H1 (cell line): ENCODE measurements around the gene IFIT5. TPM values are rescaled to one million over a fixed set of nuclear protein-coding genes. Genes with fewer than 3 reads are reported as not detected.

Source experiments
- CTCF ChIA-PET: fragments of 300-600 bp; sonication (Branson Sonifier 250); formaldehyde crosslinking; loops from one replicate; lab custom pipeline; 2021; ENCODE audit not compliant: partially characterized antibody; lab: Charles Lee
- POLR2A ChIA-PET: fragments of 300-600 bp; sonication (Branson Sonifier 250); formaldehyde crosslinking; loops from one replicate; lab custom pipeline; 2021; ENCODE audit warnings: inconsistent platforms; ENCODE audit not compliant: partially characterized antibody; lab: Charles Lee
- DNase-seq, 2 experiments: peaks; one replicate each; pipeline versions ENCODE4 v3.0.0 to v3.0.0-alpha.2; 2010 to 2022; ENCODE audit warnings: low spot score in 2 of 2, low read depth in 1 of 2, mixed read lengths in 1 of 2
- FAIRE-seq: peaks from 2 replicates; lab custom pipeline; 2011; peaks lifted over from hg19 to GRCh38; lab: Jason Lieb, UNC
- H2AFZ ChIP-seq: 2 replicates; pipeline ENCODE4 v1.8.1; 2012; ENCODE audit warnings: low read length, inconsistent platforms
- H2AK5ac ChIP-seq: 2 replicates; pipeline ENCODE4 v1.6.1; 2013; ENCODE audit warnings: low read depth, low read length
- H2BK120ac ChIP-seq: replicated peaks from 2 replicates; pipeline ENCODE3; 2013; ENCODE audit warnings: low read depth, low read length, inconsistent platforms
- H2BK12ac ChIP-seq: 2 replicates; pipeline ENCODE4 v1.6.1; 2013; ENCODE audit warnings: low read depth, low read length
- H2BK15ac ChIP-seq: 2 replicates; pipeline ENCODE4 v1.6.1; 2013; ENCODE audit warnings: low read length
- H2BK20ac ChIP-seq: 2 replicates; pipeline ENCODE4 v1.6.1; 2013; ENCODE audit warnings: low read length
- H2BK5ac ChIP-seq: 2 replicates; pipeline ENCODE4 v1.6.1; 2013; ENCODE audit warnings: low read depth, low read length
- H3K14ac ChIP-seq: 2 replicates; pipeline ENCODE4 v1.6.1; 2013; ENCODE audit warnings: inconsistent platforms; ENCODE audit not compliant: insufficient read length
- H3K18ac ChIP-seq: 2 replicates; pipeline ENCODE4 v1.6.1; 2013; ENCODE audit warnings: low read length; ENCODE audit errors: extremely low read depth
- H3K23ac ChIP-seq: 2 replicates; pipeline ENCODE4 v1.6.1; 2013; ENCODE audit warnings: inconsistent platforms; ENCODE audit not compliant: insufficient read length
- H3K23me2 ChIP-seq: 2 replicates; pipeline ENCODE4 v1.6.1; 2013; ENCODE audit warnings: low read depth, low read length
- H3K27ac ChIP-seq: 2 replicates; pipeline ENCODE4 v1.6.1; 2011; ENCODE audit warnings: low read depth, low read length, inconsistent platforms
- H3K27me3 ChIP-seq, 4 experiments: replicated peaks in 1 of 4; 1 replicate in 1 of 4; 2 replicates in 3 of 4; pipeline versions ENCODE4 v1.6.1 to v1.8.1; 2011 to 2013; ENCODE audit warnings: low read length in 3 of 4, mild to moderate bottlenecking in 3 of 4, inconsistent platforms in 2 of 4, mixed read lengths in 2 of 4, moderate library complexity in 1 of 4; ENCODE audit not compliant: control insufficient read depth in 3 of 4, insufficient read depth in 3 of 4; ENCODE audit errors: extremely low read depth in 1 of 4
- H3K36me3 ChIP-seq, 4 experiments: 2 replicates each; pipeline versions ENCODE4 v1.6.1 to v1.8.1; 2011 to 2013; ENCODE audit warnings: mild to moderate bottlenecking in 4 of 4, low read length in 3 of 4, moderate library complexity in 2 of 4, control low read depth in 1 of 4, inconsistent platforms in 1 of 4; ENCODE audit not compliant: insufficient read depth in 4 of 4, control insufficient read depth in 2 of 4
- H3K4ac ChIP-seq: replicated peaks from 2 replicates; pipeline ENCODE3; 2013; ENCODE audit warnings: low read length, low read depth, mixed read lengths, inconsistent platforms; ENCODE audit not compliant: insufficient read length
- H3K4me1 ChIP-seq, 4 experiments: replicated peaks in 1 of 4; 1 replicate in 1 of 4; 2 replicates in 3 of 4; pipeline versions ENCODE4 v1.6.1 to v1.8.1; 2011 to 2013; ENCODE audit warnings: low read length in 3 of 4, inconsistent platforms in 2 of 4, mixed read lengths in 1 of 4; ENCODE audit not compliant: insufficient read depth in 4 of 4, control insufficient read depth in 3 of 4
- H3K4me2 ChIP-seq, 2 experiments: 2 replicates each; pipeline versions ENCODE4 v1.6.1 to v1.8.1; 2011 to 2013; ENCODE audit warnings: low read depth in 2 of 2, low read length in 2 of 2, control low read depth in 1 of 2, inconsistent platforms in 1 of 2, mild to moderate bottlenecking in 1 of 2; ENCODE audit not compliant: insufficient read depth in 1 of 2
- H3K4me3 ChIP-seq, 4 experiments: fragments of 200-600, 300-600 bp in 1 of 4; sonication (generic), shearing (Covaris generic), sonication (Bioruptor Twin) in 1 of 4; 2 replicates each; pipeline versions ENCODE4 v1.5.1 to v1.8.1; 2011 to 2016; ENCODE audit warnings: low read length in 4 of 4, low read depth in 3 of 4, control low read depth in 2 of 4, inconsistent platforms in 2 of 4, mild to moderate bottlenecking in 2 of 4, mixed read lengths in 1 of 4, moderate library complexity in 1 of 4; ENCODE audit not compliant: insufficient read depth in 2 of 4; ENCODE audit errors: extremely low read depth in 1 of 4
- H3K56ac ChIP-seq: replicated peaks from 2 replicates; pipeline ENCODE3; 2013; ENCODE audit warnings: low read depth, mild to moderate bottlenecking, mixed read lengths, low read length, inconsistent platforms; ENCODE audit not compliant: insufficient read length
- H3K79me1 ChIP-seq: 2 replicates; pipeline ENCODE4 v1.6.1; 2013; ENCODE audit warnings: low read depth, low read length, control low read depth
- H3K79me2 ChIP-seq, 2 experiments: 2 replicates each; pipeline versions ENCODE4 v1.6.1 to v1.8.1; 2012 to 2013; ENCODE audit warnings: low read length in 2 of 2, mild to moderate bottlenecking in 2 of 2, inconsistent platforms in 1 of 2; ENCODE audit not compliant: insufficient read depth in 2 of 2, control insufficient read depth in 1 of 2
- H3K9ac ChIP-seq, 4 experiments: replicated peaks in 1 of 4; 1 replicate in 1 of 4; 2 replicates in 3 of 4; pipeline versions ENCODE4 v1.6.1 to v1.8.1; 2011 to 2013; ENCODE audit warnings: low read depth in 3 of 4, low read length in 3 of 4, control low read depth in 2 of 4, mild to moderate bottlenecking in 2 of 4, moderate library complexity in 2 of 4, inconsistent platforms in 1 of 4; ENCODE audit errors: extremely low read depth in 1 of 4
- H3K9me3 ChIP-seq, 2 experiments: 2 replicates each; pipeline versions ENCODE4 v1.6.1 to v1.8.1; 2012 to 2013; ENCODE audit warnings: mild to moderate bottlenecking in 2 of 2, moderate library complexity in 2 of 2, control low read depth in 1 of 2, inconsistent platforms in 1 of 2, low read depth in 1 of 2, low read length in 1 of 2, mixed read lengths in 1 of 2; ENCODE audit not compliant: insufficient read depth in 2 of 2
- H4K20me1 ChIP-seq, 2 experiments: replicated peaks in 1 of 2; 2 replicates each; pipeline versions ENCODE3 to v1.8.1; 2011 to 2013; ENCODE audit warnings: inconsistent platforms in 2 of 2, low read length in 2 of 2, mild to moderate bottlenecking in 1 of 2; ENCODE audit not compliant: insufficient read depth in 2 of 2, control insufficient read depth in 1 of 2
- H4K5ac ChIP-seq: 2 replicates; pipeline ENCODE4 v1.6.1; 2013; ENCODE audit warnings: low read length, low read depth, mixed read lengths, inconsistent platforms; ENCODE audit not compliant: insufficient read length
- H4K8ac ChIP-seq: 2 replicates; pipeline ENCODE4 v1.8.0; 2013; ENCODE audit warnings: mild to moderate bottlenecking, moderate library complexity, low read length, inconsistent platforms; ENCODE audit not compliant: insufficient read depth; ENCODE audit errors: extremely low read depth
- H4K91ac ChIP-seq: replicated peaks from 2 replicates; pipeline ENCODE3; 2013; ENCODE audit warnings: low read length, mixed read lengths, inconsistent platforms; ENCODE audit not compliant: insufficient read length
- RAD21 ChIP-seq, 2 experiments: IDR thresholded peaks in 1 of 2; conservative IDR thresholded peaks in 1 of 2; 2 replicates each; pipeline ENCODE4 v1.6.1; 2011; ENCODE audit warnings: low read depth in 2 of 2, low read length in 2 of 2, improper control_type of control experiment in 1 of 2, inconsistent platforms in 1 of 2, mild to moderate bottlenecking in 1 of 2, moderate library complexity in 1 of 2
- SRF ChIP-seq: IDR thresholded peaks from 2 replicates; pipeline ENCODE4 v1.6.1; 2011; ENCODE audit warnings: mild to moderate bottlenecking, low read depth, low read length, moderate library complexity
- WGBS, 2 experiments: shearing (Covaris generic) in 1 of 2; methylation state at CpG; one replicate each; pipeline versions ENCODE4 v1.1.6 to v1.1.7; 2013 to 2015; ENCODE audit warnings: low lambda C conversion rate in 2 of 2, mixed read lengths in 2 of 2, inconsistent platforms in 1 of 2, low coverage in 1 of 2, missing lambda C conversion rate in 1 of 2; ENCODE audit not compliant: insufficient replicate concordance in 2 of 2, insufficient coverage in 1 of 2, insufficient read length in 1 of 2; ENCODE audit errors: extremely low coverage in 1 of 2, missing lambda C conversion rate in 1 of 2; 5-methylcytosine and 5-hydroxymethylcytosine counted together
- polyA plus RNA-seq, 7 experiments: library from polyadenylated mRNA; depleted of rRNA in 3 of 7; stranded (reverse) in 5 of 7; unstranded in 2 of 7; fragments of >200 nt in 5 of 7; fragments of 200-250 nt in 2 of 7; gene quantifications; 1 replicate in 5 of 7; 2 replicates in 1 of 7; 4 replicates in 1 of 7; pipeline versions ENCODE4 v1.2.1 to v1.2.3, GENCODE V29; 2011 to 2013; ENCODE audit warnings: missing spikeins in 2 of 7, mixed read lengths in 2 of 7
- total RNA-seq: library from RNA; stranded (reverse); fragmentation: NEBNext Ultra II Directional; extraction: Animal tissue kit (Norgen Biotek cat#: 25700); gene quantifications from 2 replicates; pipeline ENCODE4 v1.2.1, GENCODE V29; 2021
- TF ChIP-seq, protein P1 (sequence below): IDR thresholded peaks from 2 replicates; pipeline ENCODE4 v1.6.1; 2011; ENCODE audit warnings: low read length, improper control_type of control experiment
- TF ChIP-seq, protein P2 (sequence below), 3 experiments: IDR thresholded peaks; 1 replicate in 2 of 3; 2 replicates in 1 of 3; pipeline versions ENCODE4 v1.5.1 to v1.6.1; 2011; ENCODE audit warnings: low read length in 3 of 3, mild to moderate bottlenecking in 3 of 3, inconsistent platforms in 2 of 3, low read depth in 1 of 3, moderate library complexity in 1 of 3; ENCODE audit not compliant: insufficient read depth in 1 of 3; ENCODE audit errors: control extremely low read depth in 1 of 3

IFIT5 gene
- total and polyA plus RNA-seq, 2 of the 8 experiments (the other 6 are each of a cell fraction or from before 2014, with no cell fraction given): 0.94 to 2.6 TPM

- Histone ChIP-seq H3K9me3 (no peaks in the 10 kb centered on the region), H3K23me2 (no peaks in the 10 kb centered on the region), H2AFZ (no peak overlapping the region), H3K27ac (no peak overlapping the region), H2AK5ac (no peak overlapping the region), H3K36me3 (no peaks in the 10 kb centered on the region), H3K4me2 (no peak overlapping the region), H3K14ac (no peak overlapping the region), H4K20me1 (no peaks in the 10 kb centered on the region), H3K27me3 (no peaks in the 10 kb centered on the region), H3K4me3 (no peak overlapping the region), H2BK15ac (no peak overlapping the region), H2BK120ac (no peak overlapping the region), H4K8ac (no peak overlapping the region), H4K5ac (no peak overlapping the region), H3K79me2 (no peaks in the 10 kb centered on the region), H2BK20ac (no peak overlapping the region), H3K4me1 (peaks cover 0 to 13% (median 5%) of the 10 kb centered on the region in 4 experiments; a peak in 2 of 7 replicates), H3K18ac (no peak overlapping the region), H2BK12ac (no peak overlapping the region), H3K4ac (no peak overlapping the region), H3K23ac (no peak overlapping the region), H2BK5ac (no peak overlapping the region), H3K79me1 (no peaks in the 10 kb centered on the region), H4K91ac (no peak overlapping the region), H3K9ac (no peak overlapping the region), H3K56ac (no peak overlapping the region)
- CTCF ChIA-PET: interaction anchor here (0.6 to 2.7 kb wide), 23 partner anchors 9 to 344 kb away, joined by 3 to 13 read pairs (median 4); no protein-coding TSS in a partner anchor
- WGBS, 2 experiments: 67% methylated on average over 5 of the region's 5 CpGs; no CpG with 5 or more reads in 1 of the 2 experiments
- peak; percentile 96 for FAIRE-seq
- TF ChIP-seq, protein P1, sequence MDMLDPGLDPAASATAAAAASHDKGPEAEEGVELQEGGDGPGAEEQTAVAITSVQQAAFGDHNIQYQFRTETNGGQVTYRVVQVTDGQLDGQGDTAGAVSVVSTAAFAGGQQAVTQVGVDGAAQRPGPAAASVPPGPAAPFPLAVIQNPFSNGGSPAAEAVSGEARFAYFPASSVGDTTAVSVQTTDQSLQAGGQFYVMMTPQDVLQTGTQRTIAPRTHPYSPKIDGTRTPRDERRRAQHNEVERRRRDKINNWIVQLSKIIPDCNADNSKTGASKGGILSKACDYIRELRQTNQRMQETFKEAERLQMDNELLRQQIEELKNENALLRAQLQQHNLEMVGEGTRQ: no peak
- peak; percentile 91 to 92 for TF ChIP-seq RAD21 (IDR thresholded peaks at IDR 0.05 in 1 of 2, conservative IDR thresholded peaks at IDR 0.05 in 1 of 2; ENCODE audit: low read depth in 2 of 2, low read length in 2 of 2)
- no peak for TF ChIP-seq SRF
- TF ChIP-seq, protein P2, sequence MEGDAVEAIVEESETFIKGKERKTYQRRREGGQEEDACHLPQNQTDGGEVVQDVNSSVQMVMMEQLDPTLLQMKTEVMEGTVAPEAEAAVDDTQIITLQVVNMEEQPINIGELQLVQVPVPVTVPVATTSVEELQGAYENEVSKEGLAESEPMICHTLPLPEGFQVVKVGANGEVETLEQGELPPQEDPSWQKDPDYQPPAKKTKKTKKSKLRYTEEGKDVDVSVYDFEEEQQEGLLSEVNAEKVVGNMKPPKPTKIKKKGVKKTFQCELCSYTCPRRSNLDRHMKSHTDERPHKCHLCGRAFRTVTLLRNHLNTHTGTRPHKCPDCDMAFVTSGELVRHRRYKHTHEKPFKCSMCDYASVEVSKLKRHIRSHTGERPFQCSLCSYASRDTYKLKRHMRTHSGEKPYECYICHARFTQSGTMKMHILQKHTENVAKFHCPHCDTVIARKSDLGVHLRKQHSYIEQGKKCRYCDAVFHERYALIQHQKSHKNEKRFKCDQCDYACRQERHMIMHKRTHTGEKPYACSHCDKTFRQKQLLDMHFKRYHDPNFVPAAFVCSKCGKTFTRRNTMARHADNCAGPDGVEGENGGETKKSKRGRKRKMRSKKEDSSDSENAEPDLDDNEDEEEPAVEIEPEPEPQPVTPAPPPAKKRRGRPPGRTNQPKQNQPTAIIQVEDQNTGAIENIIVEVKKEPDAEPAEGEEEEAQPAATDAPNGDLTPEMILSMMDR (IDR thresholded peaks at IDR 0.05; ENCODE audit: control extremely low read depth in 1 of 3, insufficient read depth in 1 of 3, low read depth in 1 of 3, low read length in 3 of 3): peak in 2 of 3 experiments; percentile 68 to 78; a peak in 2 of 4 replicates
- DNase-seq: no peak
- POLR2A ChIA-PET: no interaction called here
Observed at GRCh38 chr10:89426230-89426868, 12.0 kb downstream of the IFIT5 start.
